ENCODE measurements around the gene MMP28.

DNA sequence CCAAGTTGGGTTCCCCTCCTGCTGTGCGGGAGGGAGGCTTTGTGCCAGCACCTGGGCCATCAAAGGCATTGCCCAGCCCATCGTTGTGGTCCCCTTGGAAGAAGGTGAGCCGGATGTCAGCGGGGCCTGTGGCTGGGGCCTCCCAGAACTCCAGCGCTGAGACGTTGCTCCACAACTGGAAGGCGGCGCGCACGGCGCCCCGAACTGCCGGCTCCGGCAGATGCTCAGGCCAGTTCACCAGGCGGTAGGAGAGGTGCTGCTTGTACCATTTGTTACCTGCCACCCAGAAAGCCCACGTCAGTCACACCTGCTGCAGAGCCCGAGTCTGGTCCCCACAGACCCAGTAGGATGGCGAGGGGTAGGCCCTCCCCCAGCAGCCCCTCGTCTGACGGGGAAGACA is 22.3 kb downstream of the MMP28 start:
- TF ChIP-seq CTCF (IDR thresholded peaks at IDR 0.05) (no peak), POLR2A (IDR thresholded peaks at IDR 0.05) (no peak)
